ENCODE data around the gene SRL.

Gene SRL

DNA sequence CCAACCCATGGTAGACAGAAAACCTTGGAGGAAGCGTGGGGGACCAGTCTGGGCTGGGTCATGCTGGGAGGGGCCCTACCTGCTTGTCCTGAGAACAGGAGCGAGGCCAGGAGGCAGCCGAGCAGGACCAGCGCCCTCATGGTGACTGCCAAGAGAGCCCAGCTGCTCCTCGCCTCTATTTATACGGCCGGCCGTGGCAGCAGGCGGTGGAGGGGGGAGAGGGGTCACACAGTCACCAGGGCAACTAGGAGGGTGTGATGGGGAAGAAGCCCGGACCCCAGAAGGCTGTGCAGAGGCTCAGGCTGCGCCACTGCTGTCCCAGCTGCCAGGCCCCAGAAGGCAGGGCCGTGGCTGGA lies at the start of gene SRL:
TSS of gene SRL (minus strand) at position 153 of the 356 bp plus-strand sequence. CDS start at position 140, 13 bp downstream.
- DNase-seq (ENCODE audit: extremely low read depth, low read depth), result no peak
- no peak for TF ChIP-seq CTCF (IDR thresholded peaks at IDR 0.05; ENCODE audit: low read depth, low read length)

GRCh38 chr16:4290236-4290830 lies 48.5 kb upstream of the SRL start:
- TF ChIP-seq CTCF (IDR thresholded peaks at IDR 0.05; ENCODE audit: low read depth, low read length), result peak; percentile 38
- DNase-seq (ENCODE audit: extremely low read depth, low read depth), result no peak

DNA sequence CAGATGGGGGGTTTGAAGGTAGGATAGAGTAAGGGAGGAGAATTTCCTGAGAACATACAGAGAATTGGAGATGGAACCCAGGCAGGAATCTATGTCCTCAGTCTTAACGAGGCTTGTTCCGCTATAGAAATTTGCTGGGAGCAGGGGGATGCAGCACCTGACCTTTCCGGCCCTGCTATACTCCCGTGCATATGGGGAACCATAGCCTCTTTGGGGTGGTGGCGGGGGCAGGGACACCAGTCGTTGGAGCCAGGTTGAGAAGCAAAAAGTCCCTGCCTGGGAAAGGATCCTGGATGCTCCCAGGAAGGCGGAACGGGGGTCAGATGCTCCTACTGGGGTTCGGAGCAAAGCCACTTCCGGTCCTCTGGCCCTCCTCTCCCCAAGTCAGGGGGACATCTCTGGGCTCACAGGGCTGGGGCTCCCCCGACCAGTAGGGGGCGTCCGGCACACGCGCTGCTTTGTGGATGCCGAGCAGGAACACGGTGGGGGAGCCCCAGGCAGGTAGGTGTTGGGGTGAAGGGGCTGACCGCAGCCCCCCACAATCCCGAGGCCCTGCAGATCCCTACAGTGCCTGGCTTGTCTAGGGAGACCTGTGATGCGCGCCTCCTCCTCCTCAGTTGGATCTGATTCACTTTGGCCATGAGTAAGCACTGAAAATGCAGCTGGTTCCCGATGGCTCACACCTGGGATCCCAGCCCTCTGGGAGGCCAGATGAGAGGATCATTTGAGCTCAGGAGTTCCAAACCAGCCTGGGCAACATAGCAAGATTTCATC lies 46.5 kb upstream of the SRL start:
- TF ChIP-seq CTCF (IDR thresholded peaks at IDR 0.05; ENCODE audit: low read depth, low read length), result peak; percentile 99
- DNase-seq (ENCODE audit: extremely low read depth, low read depth), result no peak

DNA sequence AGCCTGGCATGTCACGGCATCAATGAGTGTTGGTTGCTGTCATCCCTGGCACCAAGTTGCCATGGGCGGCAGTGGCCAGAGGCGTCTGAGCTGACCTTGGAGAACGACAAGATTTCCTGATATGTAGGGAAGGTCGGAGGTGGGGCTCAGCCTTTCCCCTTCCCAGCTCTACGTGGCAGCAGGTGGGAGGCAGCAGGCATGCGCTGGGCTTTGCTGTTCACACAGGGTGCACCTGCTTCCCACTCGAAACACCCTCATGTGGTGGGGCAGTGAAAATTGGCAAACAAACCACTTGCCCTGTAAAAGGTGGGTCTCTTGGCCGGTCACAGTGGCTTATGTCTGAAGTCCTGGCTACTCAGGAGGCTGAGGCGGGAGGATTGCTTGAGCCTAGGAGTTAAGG lies 43.3 kb upstream of the SRL start:
- DNase-seq (ENCODE audit: extremely low read depth, low read depth), result no peak
- TF ChIP-seq CTCF (IDR thresholded peaks at IDR 0.05; ENCODE audit: low read depth, low read length), result no peak

GRCh38 chr16:4283939-4284338 lies 42.1 kb upstream of the SRL start:
- no peak for DNase-seq (ENCODE audit: extremely low read depth, low read depth)
- TF ChIP-seq CTCF (IDR thresholded peaks at IDR 0.05; ENCODE audit: low read depth, low read length), result no peak

DNA sequence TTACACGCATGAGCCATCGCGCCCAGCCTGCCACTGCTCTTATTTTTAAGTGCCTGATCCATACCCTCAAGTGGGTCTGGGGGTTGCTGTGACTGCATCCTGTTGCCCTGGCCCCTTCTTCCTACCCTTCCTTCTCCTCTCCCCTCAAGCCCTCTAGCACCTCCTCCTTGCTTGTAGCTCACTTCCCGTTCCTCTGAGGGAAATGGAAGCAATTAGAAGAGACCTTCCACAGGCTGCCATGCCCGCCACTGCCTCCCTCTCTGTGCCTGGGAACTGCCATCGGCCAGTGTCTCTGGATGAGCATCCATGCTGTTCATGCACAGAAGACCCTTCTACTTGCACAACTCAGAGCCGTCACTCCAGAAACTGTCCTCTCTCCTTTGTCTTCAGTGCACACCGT lies 41.6 kb upstream of the SRL start:
- no peak for DNase-seq (ENCODE audit: extremely low read depth, low read depth)
- no peak for TF ChIP-seq CTCF (IDR thresholded peaks at IDR 0.05; ENCODE audit: low read depth, low read length)

GRCh38 chr16:4280625-4281024 lies 38.7 kb upstream of the SRL start:
- TF ChIP-seq CTCF (IDR thresholded peaks at IDR 0.05; ENCODE audit: low read depth, low read length), result no peak
- DNase-seq (ENCODE audit: extremely low read depth, low read depth), result no peak

Data from AG09319 (cell line).